ENCODE measurements around the gene ULBP3.

The ULBP3 gene

GRCh38 chr6:150056156-150056555 is 12.8 kb downstream of the ULBP3 start:
- TF ChIP-seq, protein P1, sequence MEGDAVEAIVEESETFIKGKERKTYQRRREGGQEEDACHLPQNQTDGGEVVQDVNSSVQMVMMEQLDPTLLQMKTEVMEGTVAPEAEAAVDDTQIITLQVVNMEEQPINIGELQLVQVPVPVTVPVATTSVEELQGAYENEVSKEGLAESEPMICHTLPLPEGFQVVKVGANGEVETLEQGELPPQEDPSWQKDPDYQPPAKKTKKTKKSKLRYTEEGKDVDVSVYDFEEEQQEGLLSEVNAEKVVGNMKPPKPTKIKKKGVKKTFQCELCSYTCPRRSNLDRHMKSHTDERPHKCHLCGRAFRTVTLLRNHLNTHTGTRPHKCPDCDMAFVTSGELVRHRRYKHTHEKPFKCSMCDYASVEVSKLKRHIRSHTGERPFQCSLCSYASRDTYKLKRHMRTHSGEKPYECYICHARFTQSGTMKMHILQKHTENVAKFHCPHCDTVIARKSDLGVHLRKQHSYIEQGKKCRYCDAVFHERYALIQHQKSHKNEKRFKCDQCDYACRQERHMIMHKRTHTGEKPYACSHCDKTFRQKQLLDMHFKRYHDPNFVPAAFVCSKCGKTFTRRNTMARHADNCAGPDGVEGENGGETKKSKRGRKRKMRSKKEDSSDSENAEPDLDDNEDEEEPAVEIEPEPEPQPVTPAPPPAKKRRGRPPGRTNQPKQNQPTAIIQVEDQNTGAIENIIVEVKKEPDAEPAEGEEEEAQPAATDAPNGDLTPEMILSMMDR (IDR thresholded peaks at IDR 0.05), result no peak
- no peak for TF ChIP-seq ZFX (IDR thresholded peaks at IDR 0.05; ENCODE audit: borderline replicate concordance)
- H3K27ac ChIP-seq, result no peak overlapping the region

DNA sequence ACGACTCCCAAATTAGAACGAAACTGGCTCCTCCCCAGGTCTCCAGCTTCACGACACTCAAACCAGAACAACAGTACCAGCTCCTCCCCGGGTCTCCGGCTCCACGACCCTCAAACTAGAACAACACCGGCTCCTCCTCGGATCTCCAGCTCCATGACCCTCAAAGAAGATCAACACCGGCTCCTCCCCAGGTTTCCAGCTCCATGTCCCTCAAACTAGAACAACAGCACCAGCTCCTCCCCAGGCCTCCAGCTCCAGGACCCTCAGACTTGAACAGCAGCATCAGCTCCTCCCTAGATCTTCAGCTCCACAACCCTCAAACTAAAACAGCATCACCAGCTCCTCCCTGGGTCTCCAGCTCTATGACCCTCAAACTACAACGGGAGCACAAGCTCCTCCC is 13.8 kb downstream of the ULBP3 start:
- no peak for TF ChIP-seq ZFX (IDR thresholded peaks at IDR 0.05; ENCODE audit: borderline replicate concordance)
- TF ChIP-seq, protein P1 (IDR thresholded peaks at IDR 0.05), result no peak
- H3K27ac ChIP-seq, result no peak overlapping the region

- TF ChIP-seq ZFX (IDR thresholded peaks at IDR 0.05; ENCODE audit: borderline replicate concordance), result no peak
- TF ChIP-seq, protein P1 (IDR thresholded peaks at IDR 0.05), result no peak
- H3K27ac ChIP-seq, result no peak overlapping the region
Measured at GRCh38 chr6:150053450-150053849, 15.5 kb downstream of the ULBP3 start.

DNA sequence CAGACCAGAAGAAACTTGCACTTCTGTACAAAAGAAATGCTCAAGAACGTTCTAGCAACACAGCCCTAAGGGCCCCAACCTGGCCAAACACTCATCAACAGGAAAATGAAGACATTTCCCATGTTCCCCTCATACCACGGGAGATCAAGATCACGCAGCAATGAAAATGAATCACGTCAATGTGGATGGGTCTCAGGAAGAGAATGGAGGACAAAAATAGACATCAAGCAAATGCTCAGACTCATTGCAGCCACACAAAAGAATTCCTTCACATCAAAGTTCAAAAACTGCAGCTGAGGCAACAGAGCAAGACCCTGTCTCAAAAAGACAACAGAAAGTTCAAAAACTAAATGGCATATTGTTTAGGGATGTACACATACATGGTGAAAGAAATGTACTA is 18.1 kb downstream of the ULBP3 start:
- no peak for TF ChIP-seq ZFX (IDR thresholded peaks at IDR 0.05; ENCODE audit: borderline replicate concordance)
- TF ChIP-seq, protein P1 (IDR thresholded peaks at IDR 0.05), result no peak
- no peak overlapping the region for H3K27ac ChIP-seq

- TF ChIP-seq ZFX (IDR thresholded peaks at IDR 0.05; ENCODE audit: borderline replicate concordance), result no peak
- TF ChIP-seq, protein P1 (IDR thresholded peaks at IDR 0.05), result no peak
- no peak overlapping the region for H3K27ac ChIP-seq
Measured at GRCh38 chr6:150048099-150048498, 20.8 kb downstream of the ULBP3 start.

DNA sequence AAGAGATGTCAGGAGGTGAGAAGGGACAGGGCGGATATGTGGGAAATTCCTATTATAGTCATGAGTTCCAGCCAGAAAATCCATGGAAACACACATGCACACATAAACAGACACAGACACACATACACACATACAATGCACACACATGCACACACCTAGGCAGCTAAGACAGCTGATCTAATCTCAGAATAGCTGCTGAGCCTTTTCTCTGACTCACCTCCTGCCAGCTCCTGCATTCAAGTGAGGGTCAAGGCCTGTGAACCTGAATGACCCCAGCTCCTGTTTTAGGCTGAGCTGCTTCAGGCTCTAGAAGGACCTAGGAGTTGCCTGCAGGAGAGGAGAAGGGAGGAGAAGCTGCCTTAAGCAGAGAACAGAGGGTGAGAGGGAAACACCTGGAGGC is 22.0 kb downstream of the ULBP3 start:
- H3K27ac ChIP-seq, result no peak overlapping the region
- TF ChIP-seq, protein P1 (IDR thresholded peaks at IDR 0.05), result no peak
- TF ChIP-seq ZFX (IDR thresholded peaks at IDR 0.05; ENCODE audit: borderline replicate concordance), result no peak

DNA sequence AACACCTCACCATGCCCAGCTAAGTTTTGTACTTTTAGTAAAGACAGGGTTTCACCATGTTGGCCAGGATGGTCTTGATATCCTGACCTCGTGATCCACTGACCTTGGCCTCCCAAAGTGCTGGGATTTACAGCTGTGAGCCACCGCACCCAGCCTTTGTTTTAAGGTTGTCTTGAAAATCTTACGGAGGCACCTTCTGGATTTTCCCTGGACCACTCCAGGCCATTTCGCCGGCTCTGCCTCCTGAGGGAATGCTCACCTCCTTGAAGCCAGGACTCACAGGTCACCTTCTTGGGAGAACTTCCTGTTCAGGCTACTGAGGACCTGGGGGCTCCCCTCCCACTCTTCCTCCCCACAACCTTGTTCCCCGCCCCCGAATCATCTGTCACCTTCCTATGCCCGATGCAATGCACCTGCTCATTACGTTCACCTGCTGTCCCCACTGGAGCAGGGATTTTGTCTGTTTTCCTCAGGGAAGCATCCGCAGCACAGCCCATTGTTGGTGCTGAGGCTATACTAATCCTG is 24.2 kb downstream of the ULBP3 start:
- H3K27ac ChIP-seq, result no peak overlapping the region
- TF ChIP-seq, protein P1 (IDR thresholded peaks at IDR 0.05), result no peak
- TF ChIP-seq ZFX (IDR thresholded peaks at IDR 0.05; ENCODE audit: borderline replicate concordance), result no peak

Measured in 22Rv1 (cell line).